ENCODE data around the gene CDKAL1.
"Not testable (repeated sequence)": the region's sequence is repeated elsewhere in the genome, so short reads cannot be mapped to it uniquely, and the experiment has no call there.

The CDKAL1 gene

GRCh38 chr6:21222656-21223055 lies 688.4 kb downstream of the CDKAL1 start:
- H3K27ac ChIP-seq: no peak overlapping the region
- no peak overlapping the region for H3K4me3 ChIP-seq

GRCh38 chr6:21225912-21226311 lies 691.7 kb downstream of the CDKAL1 start:
- Histone ChIP-seq H3K27ac (no peak overlapping the region), H3K4me3 (no peak overlapping the region)

GRCh38 chr6:21227486-21227885 lies 693.2 kb downstream of the CDKAL1 start:
- Histone ChIP-seq H3K27ac (no peak overlapping the region), H3K4me3 (no peak overlapping the region)

- Histone ChIP-seq H3K27ac (no peak overlapping the region), H3K4me3 (no peak overlapping the region)
Observed at GRCh38 chr6:21228411-21228810, 694.2 kb downstream of the CDKAL1 start.

- no peak overlapping the region for H3K4me3 ChIP-seq
- H3K27ac ChIP-seq: no peak overlapping the region
Observed at GRCh38 chr6:21228876-21229460, 694.7 kb downstream of the CDKAL1 start.

- Histone ChIP-seq H3K27ac (no peak overlapping the region), H3K4me3 (no peak overlapping the region)
Observed at GRCh38 chr6:21230536-21230935, 696.3 kb downstream of the CDKAL1 start.

- Histone ChIP-seq H3K4me3 (no peak overlapping the region), H3K27ac (no peak overlapping the region)
Observed at GRCh38 chr6:21235162-21235561, 700.9 kb downstream of the CDKAL1 start.

GRCh38 chr6:21238208-21238607 lies 704.0 kb downstream of the CDKAL1 start:
- Histone ChIP-seq H3K4me3 (no peak overlapping the region), H3K27ac (no peak overlapping the region)

GRCh38 chr6:21240709-21241108 lies 706.5 kb downstream of the CDKAL1 start:
- Histone ChIP-seq H3K4me3 (no peak overlapping the region), H3K27ac (no peak overlapping the region)

GRCh38 chr6:21241231-21242130 lies 707.2 kb downstream of the CDKAL1 start:
- Histone ChIP-seq H3K4me3 (no peak overlapping the region), H3K27ac (no peak overlapping the region)

GRCh38 chr6:21244897-21245470 lies 710.7 kb downstream of the CDKAL1 start:
- no peak overlapping the region for H3K27ac ChIP-seq
- no peak overlapping the region for H3K4me3 ChIP-seq

GRCh38 chr6:21245488-21245887 lies 711.2 kb downstream of the CDKAL1 start:
- Histone ChIP-seq H3K27ac (no peak overlapping the region), H3K4me3 (no peak overlapping the region)

GRCh38 chr6:21246075-21246474 lies 711.8 kb downstream of the CDKAL1 start:
- H3K27ac ChIP-seq: no peak overlapping the region

GRCh38 chr6:21254460-21254859 lies 720.2 kb downstream of the CDKAL1 start:
- H3K27ac ChIP-seq, H3K4me3 ChIP-seq: not testable (repeated sequence)

More at GRCh38 chr6:21246075-21246474, 711.8 kb downstream of the CDKAL1 start:
- H3K4me3 ChIP-seq: no peak overlapping the region

- no peak overlapping the region for H3K27ac ChIP-seq
- no peak overlapping the region for H3K4me3 ChIP-seq
Observed at GRCh38 chr6:21256197-21256596, 721.9 kb downstream of the CDKAL1 start.

GRCh38 chr6:21257125-21257524 lies 722.9 kb downstream of the CDKAL1 start:
- no peak overlapping the region for H3K27ac ChIP-seq
- no peak overlapping the region for H3K4me3 ChIP-seq

GRCh38 chr6:21258665-21259064 lies 724.4 kb downstream of the CDKAL1 start:
- Histone ChIP-seq H3K4me3 (no peak overlapping the region), H3K27ac (no peak overlapping the region)

GRCh38 chr6:21259660-21260059 lies 725.4 kb downstream of the CDKAL1 start:
- Histone ChIP-seq H3K4me3 (no peak overlapping the region), H3K27ac (no peak overlapping the region)

- H3K27ac ChIP-seq: no peak overlapping the region
- no peak overlapping the region for H3K4me3 ChIP-seq
Observed at GRCh38 chr6:21262504-21262903, 728.2 kb downstream of the CDKAL1 start.

GRCh38 chr6:21263531-21264287 lies 729.5 kb downstream of the CDKAL1 start:
- H3K27ac ChIP-seq: peak overlapping the region in 2 of 21 experiments; percentile 6 to 80
- no peak overlapping the region for H3K4me3 ChIP-seq
